Measurements from ENCODE around the gene NSUN2. TPM values are rescaled to one million over a fixed set of nuclear protein-coding genes. Genes with fewer than 3 reads are reported as not detected.
A peak's percentile ranks its signal among the peaks of the same experiment; 100 is the strongest.

The NSUN2 gene
- total RNA-seq, 4 donors from 2014 or later, result 29.9 to 77.1 (median 51.7) TPM

DNA sequence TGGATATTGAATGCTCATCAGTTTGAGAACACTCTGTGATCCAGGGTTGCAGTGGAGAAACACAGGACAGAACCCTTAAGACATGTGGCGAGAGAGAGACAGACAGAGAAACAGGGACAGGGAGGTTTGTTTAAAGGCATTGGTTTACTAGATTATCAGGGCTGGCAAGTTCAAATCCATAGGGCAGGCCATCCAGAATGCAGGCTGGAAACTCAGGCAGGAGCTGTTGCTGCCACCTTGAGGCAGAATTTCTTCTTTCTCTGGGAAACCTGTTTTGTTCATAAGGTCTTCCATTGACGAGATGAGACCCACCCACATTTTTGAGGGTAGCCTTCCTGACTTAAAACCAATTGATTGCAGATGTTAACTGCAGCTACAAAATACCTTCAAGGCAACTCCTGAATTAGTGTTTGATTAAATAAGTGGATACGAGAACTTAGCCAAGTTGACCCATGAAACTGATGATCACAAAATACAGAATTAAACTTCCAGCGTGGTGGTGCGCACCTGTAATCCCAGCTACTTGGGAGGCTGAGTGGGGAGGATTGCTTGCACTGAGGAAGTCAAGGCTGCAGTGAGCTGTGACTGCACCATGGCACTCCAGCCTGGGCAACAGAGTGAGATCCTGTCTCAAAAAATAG, 55.9 kb downstream of the NSUN2 start:
- H3K4me1 ChIP-seq, result no peaks in the 10 kb centered on the region
- 61 to 72% methylated on average over 3 to 5 of the region's 5 CpGs for WGBS, 2 donors (ENCODE audit: low coverage in 1 of 2)
- H3K9me3 ChIP-seq, result no peaks in the 10 kb centered on the region
- TF ChIP-seq EP300 (IDR thresholded peaks at IDR 0.05; ENCODE audit: low read depth), result no peak
- TF ChIP-seq POLR2A (IDR thresholded peaks at IDR 0.05), result no peak
- no peak for TF ChIP-seq POLR2AphosphoS5 (IDR thresholded peaks at IDR 0.05)
- TF ChIP-seq CTCF (IDR thresholded peaks at IDR 0.05), result peak; percentile 23 to 44 (median 31)
- in situ Hi-C loops (cut with MboI; ENCODE audit: low pct_ligation_motif_present in 1 of 4, low pct_unique_long_range_greater_than_20kb in 1 of 4, low sequenced_read_pairs in 3 of 4) (loop anchor here in 1 of 4 donors (25.0 kb wide), 1 partner anchor 1090 kb away; no protein-coding TSS in a partner anchor), intact Hi-C loops (cut with DNase I; ENCODE audit: low total_unique reads) (loop anchor here (10.0 kb wide), 1 partner anchor 122 kb away; no protein-coding TSS in a partner anchor)
- H3K36me3 ChIP-seq, result no peaks in the 10 kb centered on the region
- no peak overlapping the region for H3K4me3 ChIP-seq
- DNase-seq, result no peak
- H3K27me3 ChIP-seq, result peaks cover 8% of the 10 kb centered on the region
- H3K27ac ChIP-seq, result no peak overlapping the region

GRCh38 chr5:6574537-6575245, 58.2 kb downstream of the NSUN2 start:
- Histone ChIP-seq H3K4me1 (no peaks in the 10 kb centered on the region), H3K4me3 (no peak overlapping the region), H3K27me3 (no peaks in the 10 kb centered on the region), H3K9me3 (no peaks in the 10 kb centered on the region), H3K36me3 (no peaks in the 10 kb centered on the region), H3K27ac (no peak overlapping the region)
- no peak for DNase-seq
- in situ Hi-C loops (cut with MboI; ENCODE audit: low pct_ligation_motif_present in 1 of 4, low pct_unique_long_range_greater_than_20kb in 1 of 4, low sequenced_read_pairs in 3 of 4) (loop anchor here in 1 of 4 donors (25.0 kb wide), 1 partner anchor 1087 kb away; no protein-coding TSS in a partner anchor), intact Hi-C loops (cut with DNase I; ENCODE audit: low total_unique reads) (loop anchor here (10.0 kb wide), 1 partner anchor 120 kb away; no protein-coding TSS in a partner anchor)
- TF ChIP-seq CTCF (IDR thresholded peaks at IDR 0.05) (no peak), POLR2A (IDR thresholded peaks at IDR 0.05) (no peak), EP300 (IDR thresholded peaks at IDR 0.05; ENCODE audit: low read depth) (no peak), POLR2AphosphoS5 (IDR thresholded peaks at IDR 0.05) (no peak)
- WGBS, 2 donors (ENCODE audit: low coverage in 1 of 2), result 57% methylated on average over 12 of the region's 12 CpGs; no CpG with 5 or more reads in 1 of the 2 donors

DNA sequence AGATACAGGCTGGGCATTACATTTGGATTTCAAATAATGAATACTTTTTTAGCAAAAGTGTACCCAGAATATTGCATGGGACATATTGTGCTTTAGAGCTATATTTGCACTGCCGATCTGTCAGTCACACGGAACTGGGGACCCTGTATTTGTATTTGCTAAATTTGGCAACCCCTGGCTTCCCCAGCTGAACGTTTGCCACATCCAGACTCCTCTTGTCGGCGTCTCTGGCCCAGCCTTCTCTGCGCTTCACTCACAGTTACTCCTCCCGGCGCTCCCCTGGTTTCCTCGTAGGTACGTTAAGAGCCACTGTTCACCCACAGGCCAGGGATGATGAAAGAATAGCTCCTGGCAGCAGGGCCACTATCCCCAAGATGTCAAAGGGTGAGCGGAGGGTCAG, 58.7 kb downstream of the NSUN2 start:
- H3K4me1 ChIP-seq, result no peaks in the 10 kb centered on the region
- H3K27me3 ChIP-seq, result no peaks in the 10 kb centered on the region
- no peaks in the 10 kb centered on the region for H3K36me3 ChIP-seq
- in situ Hi-C loops (cut with MboI; ENCODE audit: low pct_ligation_motif_present in 1 of 4, low pct_unique_long_range_greater_than_20kb in 1 of 4, low sequenced_read_pairs in 3 of 4), result no loop called here
- DNase-seq, result no peak
- no peak for TF ChIP-seq POLR2AphosphoS5 (IDR thresholded peaks at IDR 0.05)
- TF ChIP-seq POLR2A (IDR thresholded peaks at IDR 0.05), result no peak
- no peak for TF ChIP-seq CTCF (IDR thresholded peaks at IDR 0.05)
- no peak for TF ChIP-seq EP300 (IDR thresholded peaks at IDR 0.05; ENCODE audit: low read depth)
- H3K4me3 ChIP-seq, result no peak overlapping the region
- intact Hi-C loops (cut with DNase I; ENCODE audit: low total_unique reads), result loop anchor here (10.0 kb wide), 1 partner anchor 119 kb away; no protein-coding TSS in a partner anchor
- H3K27ac ChIP-seq, result no peak overlapping the region
- no peaks in the 10 kb centered on the region for H3K9me3 ChIP-seq
- 42 to 73% methylated on average over 3 to 11 of the region's 11 CpGs for WGBS, 2 donors (ENCODE audit: low coverage in 1 of 2)

DNA sequence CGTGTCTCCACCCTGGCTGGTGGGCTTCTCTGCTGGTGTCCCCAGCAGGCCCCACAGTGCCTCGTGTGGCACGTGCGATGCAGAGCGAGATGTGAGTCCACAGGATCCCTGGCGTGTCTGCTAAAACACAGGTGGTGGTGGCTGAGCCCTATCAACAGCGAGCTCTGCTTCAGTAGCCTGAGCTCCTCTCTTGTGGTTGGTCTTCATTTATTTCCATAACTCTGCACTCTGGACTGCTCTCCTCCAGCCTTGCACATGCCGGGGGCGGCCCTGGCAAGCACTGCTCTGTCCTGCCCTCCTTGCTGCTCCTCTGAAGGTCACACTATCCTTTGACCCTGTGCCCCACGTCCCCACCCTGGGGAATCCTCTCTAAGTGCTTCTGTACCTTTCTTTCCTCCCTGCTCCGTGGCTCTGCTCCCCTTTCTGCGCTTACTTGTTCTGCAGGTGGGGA, 59.2 kb downstream of the NSUN2 start:
- intact Hi-C loops (cut with DNase I; ENCODE audit: low total_unique reads) (loop anchor here (10.0 kb wide), 1 partner anchor 119 kb away; no protein-coding TSS in a partner anchor), in situ Hi-C loops (cut with MboI; ENCODE audit: low pct_ligation_motif_present in 1 of 4, low pct_unique_long_range_greater_than_20kb in 1 of 4, low sequenced_read_pairs in 3 of 4) (no loop called here)
- H3K27me3 ChIP-seq, result no peaks in the 10 kb centered on the region
- TF ChIP-seq CTCF (IDR thresholded peaks at IDR 0.05) (no peak), POLR2AphosphoS5 (IDR thresholded peaks at IDR 0.05) (no peak), POLR2A (IDR thresholded peaks at IDR 0.05) (no peak), EP300 (IDR thresholded peaks at IDR 0.05; ENCODE audit: low read depth) (no peak)
- 67 to 80% methylated on average over 2 to 12 of the region's 12 CpGs for WGBS, 2 donors (ENCODE audit: low coverage in 1 of 2)
- no peak for DNase-seq
- H3K27ac ChIP-seq, result no peak overlapping the region
- no peaks in the 10 kb centered on the region for H3K9me3 ChIP-seq
- H3K36me3 ChIP-seq, result no peaks in the 10 kb centered on the region
- no peaks in the 10 kb centered on the region for H3K4me1 ChIP-seq
- H3K4me3 ChIP-seq, result no peak overlapping the region

All from transverse colon (tissue), 4 donors.